Measurements from ENCODE around the gene MLPH. TPM values are rescaled to one million over a fixed set of nuclear protein-coding genes. Genes with fewer than 3 reads are reported as not detected.

Gene MLPH
- total and polyA plus RNA-seq, 12 donors = 0.12 to 3.6 (median 0.84) TPM; not detected in 1

DNA sequence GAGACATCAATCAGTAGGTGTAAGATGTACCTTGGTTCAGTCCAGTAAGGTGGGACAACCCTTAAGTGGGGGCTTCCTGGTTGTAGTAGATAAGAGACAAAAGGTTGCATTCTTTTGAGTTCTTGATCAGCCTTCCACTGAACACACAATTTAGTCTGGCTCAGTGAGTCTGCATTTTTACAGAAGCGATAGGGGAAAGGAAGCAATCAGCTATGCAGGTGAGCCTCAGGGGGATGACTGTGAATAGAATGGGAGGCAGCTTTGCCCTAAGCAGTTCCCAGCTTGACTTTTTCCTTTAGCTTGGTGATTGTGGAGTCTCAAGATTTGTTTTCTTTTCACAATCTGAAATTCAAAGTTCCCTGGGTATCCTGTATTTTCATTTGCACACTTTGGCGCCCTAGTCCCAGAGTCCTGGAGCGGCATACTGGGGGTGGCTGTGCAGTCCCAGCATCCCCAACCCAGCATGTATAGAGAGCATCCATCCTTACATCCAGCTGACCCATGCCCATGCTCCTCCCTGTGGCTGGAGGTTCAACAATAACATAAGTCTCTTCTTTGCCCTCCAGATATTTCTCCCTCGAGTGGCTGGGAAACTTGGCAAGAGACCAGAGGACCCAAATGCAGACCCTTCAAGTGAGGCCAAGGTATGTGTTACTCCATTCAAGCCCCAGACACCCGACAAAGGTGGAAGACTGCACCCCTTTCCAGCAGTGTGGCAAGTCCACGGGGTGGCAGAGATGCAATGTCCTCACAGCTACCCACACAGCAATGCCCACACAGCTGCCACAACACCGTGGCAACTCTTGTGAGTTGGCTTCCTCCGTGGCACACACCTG lies 59.2 kb downstream of the MLPH start:
- intact Hi-C loops (cut with DNase I) = no loop called here
- Histone ChIP-seq H3K9me3 (replicated peaks in 1 of 3) (no peaks in the 10 kb centered on the region), H3K4me1 (replicated peaks in 1 of 2) (no peaks in the 10 kb centered on the region), H3K4me3 (no peak overlapping the region), H3K27ac (no peak overlapping the region), H3K36me3 (replicated peaks in 1 of 2) (no peaks in the 10 kb centered on the region), H3K27me3 (no peaks in the 10 kb centered on the region)
- TF ChIP-seq CTCF (IDR thresholded peaks at IDR 0.05) = no peak
- TF ChIP-seq POLR2A (IDR thresholded peaks at IDR 0.05) = no peak
- no peak for DNase-seq
- 74 to 81% (median 77%) methylated on average over 8 of the region's 8 CpGs for WGBS, 4 donors

DNA sequence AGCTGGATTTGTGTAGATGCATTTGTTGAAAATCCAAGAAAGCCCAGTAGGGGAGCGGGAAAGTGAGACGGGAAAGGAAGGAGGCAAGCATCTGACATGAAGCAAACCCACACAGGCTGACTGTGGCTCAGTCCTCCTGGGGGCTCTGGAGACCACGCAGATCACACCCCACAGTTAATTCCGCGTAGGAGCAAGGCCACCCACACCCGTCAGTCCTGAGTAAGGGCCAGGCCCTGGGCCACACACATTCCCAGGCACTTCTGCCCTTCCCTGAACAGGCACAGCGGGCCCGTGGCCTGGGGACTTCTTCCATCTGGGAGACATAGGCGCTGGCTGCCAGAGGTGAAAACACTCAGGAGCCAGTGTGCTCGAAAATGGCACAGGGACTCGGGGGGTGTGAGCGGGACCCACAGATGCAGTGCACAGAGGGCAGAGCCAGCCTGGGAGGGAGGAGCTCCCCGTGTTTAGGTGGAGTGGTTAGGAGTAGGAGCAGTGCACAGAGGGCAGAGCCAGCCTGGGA lies 59.9 kb downstream of the MLPH start:
- no peak for DNase-seq
- Histone ChIP-seq H3K4me1 (replicated peaks in 1 of 2) (no peaks in the 10 kb centered on the region), H3K27me3 (no peaks in the 10 kb centered on the region), H3K4me3 (no peak overlapping the region), H3K9me3 (replicated peaks in 1 of 3) (no peaks in the 10 kb centered on the region), H3K36me3 (replicated peaks in 1 of 2) (no peaks in the 10 kb centered on the region), H3K27ac (no peak overlapping the region)
- 78 to 86% (median 83%) methylated on average over 5 to 13 of the region's 13 CpGs for WGBS, 4 donors
- TF ChIP-seq POLR2A (IDR thresholded peaks at IDR 0.05) (no peak), CTCF (IDR thresholded peaks at IDR 0.05) (no peak)
- intact Hi-C loops (cut with DNase I) = no loop called here

DNA sequence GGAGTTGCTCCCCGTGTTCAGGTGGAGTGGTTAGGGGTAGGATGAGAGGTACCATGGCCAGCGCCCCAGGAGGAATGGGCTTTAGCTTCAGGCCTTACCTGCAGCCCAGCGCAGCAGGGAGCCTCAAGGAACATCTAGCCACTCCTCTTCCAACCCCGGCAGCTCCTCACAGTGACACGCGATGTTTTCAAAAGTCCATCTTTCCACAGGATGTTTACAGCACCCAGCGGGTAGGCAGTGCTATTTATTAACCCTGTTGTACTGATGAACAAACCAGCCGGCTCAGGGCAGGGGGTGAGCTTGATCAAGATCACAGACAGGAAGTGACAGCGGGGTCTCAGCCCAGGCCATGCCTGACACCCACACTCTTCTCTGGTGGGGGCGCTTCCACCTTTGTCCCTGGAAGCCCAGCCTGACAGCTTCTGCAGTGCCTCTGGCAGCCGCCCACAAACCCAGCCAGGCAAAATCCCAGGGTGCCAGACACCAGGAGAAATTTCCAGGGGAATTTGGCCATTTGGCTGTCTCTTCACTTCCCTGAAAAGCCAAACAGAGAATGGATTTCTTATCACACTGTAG lies 60.9 kb downstream of the MLPH start:
- no peak overlapping the region for H3K4me3 ChIP-seq
- no peaks in the 10 kb centered on the region for H3K36me3 ChIP-seq (replicated peaks in 1 of 2)
- intact Hi-C loops (cut with DNase I) = no loop called here
- DNase-seq = no peak
- H3K27ac ChIP-seq = no peak overlapping the region
- no peaks in the 10 kb centered on the region for H3K4me1 ChIP-seq (replicated peaks in 1 of 2)
- no peaks in the 10 kb centered on the region for H3K27me3 ChIP-seq
- 54 to 75% (median 59%) methylated on average over 11 of the region's 11 CpGs for WGBS, 4 donors
- no peaks in the 10 kb centered on the region for H3K9me3 ChIP-seq (replicated peaks in 1 of 3)
- no peak for TF ChIP-seq CTCF (IDR thresholded peaks at IDR 0.05)
- TF ChIP-seq POLR2A (IDR thresholded peaks at IDR 0.05) = no peak

- Histone ChIP-seq H3K9me3 (replicated peaks in 1 of 3) (no peaks in the 10 kb centered on the region), H3K27ac (no peak overlapping the region), H3K4me3 (no peak overlapping the region), H3K4me1 (replicated peaks in 1 of 2) (no peaks in the 10 kb centered on the region), H3K36me3 (replicated peaks in 1 of 2) (no peaks in the 10 kb centered on the region), H3K27me3 (no peaks in the 10 kb centered on the region)
- intact Hi-C loops (cut with DNase I) = no loop called here
- WGBS, 4 donors = 79 to 86% (median 84%) methylated on average over 6 to 8 of the region's 8 CpGs
- no peak for TF ChIP-seq POLR2A (IDR thresholded peaks at IDR 0.05)
- TF ChIP-seq CTCF (IDR thresholded peaks at IDR 0.05) = no peak
- DNase-seq = no peak
These were observed 62.2 kb downstream of the MLPH start for GRCh38 chr2:237549216-237549615.
